Liver (tissue), 9 donors: Measurements from ENCODE around the gene ANKRD13D. TPM values are rescaled to one million over a fixed set of nuclear protein-coding genes. Genes with fewer than 3 reads are reported as not detected.

Source experiments
- DNase-seq: peaks from one replicate; pipeline ENCODE4 v3.0.0-alpha.2; 2017; ENCODE audit warnings: low spot score
- H3K27ac ChIP-seq, 2 donors: one replicate each; pipeline ENCODE4 v1.7.0; 2013; ENCODE audit warnings: inconsistent platforms in 2 of 2, low read length in 2 of 2, control low read depth in 1 of 2, low read depth in 1 of 2, mild to moderate bottlenecking in 1 of 2
- H3K27me3 ChIP-seq, 4 donors: one replicate each; pipeline versions ENCODE4 v1.6.1 to v1.7.0; 2013; ENCODE audit warnings: low read length in 3 of 4, inconsistent platforms in 1 of 4, mild to moderate bottlenecking in 1 of 4, moderate library complexity in 1 of 4; ENCODE audit not compliant: control insufficient read depth in 4 of 4, insufficient read depth in 4 of 4
- H3K36me3 ChIP-seq, 4 donors: one replicate each; pipeline versions ENCODE4 v1.6.1 to v1.7.0; 2013; ENCODE audit warnings: low read length in 3 of 4, mild to moderate bottlenecking in 3 of 4, low read depth in 1 of 4, moderate library complexity in 1 of 4; ENCODE audit not compliant: control insufficient read depth in 4 of 4, insufficient read depth in 3 of 4
- H3K4me1 ChIP-seq, 4 donors: one replicate each; pipeline versions ENCODE4 v1.6.1 to v1.7.0; 2013; ENCODE audit warnings: low read length in 3 of 4, mild to moderate bottlenecking in 3 of 4, moderate library complexity in 1 of 4; ENCODE audit not compliant: control insufficient read depth in 4 of 4, insufficient read depth in 4 of 4
- H3K4me3 ChIP-seq, 3 donors: one replicate each; pipeline versions ENCODE4 v1.6.1 to v1.7.0; 2013; ENCODE audit warnings: low read length in 3 of 3, control low read depth in 1 of 3, low read depth in 1 of 3, mild to moderate bottlenecking in 1 of 3
- H3K9ac ChIP-seq, 2 donors: one replicate each; pipeline ENCODE4 v1.7.0; 2013; ENCODE audit warnings: low read length in 2 of 2, mild to moderate bottlenecking in 2 of 2, moderate library complexity in 2 of 2, control low read depth in 1 of 2, low read depth in 1 of 2
- H3K9me3 ChIP-seq, 4 donors: one replicate each; pipeline versions ENCODE4 v1.6.1 to v1.7.0; 2013; ENCODE audit warnings: low read length in 3 of 4; ENCODE audit not compliant: control insufficient read depth in 4 of 4
- ATF3 ChIP-seq: IDR thresholded peaks from 2 replicates; pipeline ENCODE4 v1.6.1; 2016; ENCODE audit warnings: antibody characterized with exemption
- EGR1 ChIP-seq, 2 donors: IDR thresholded peaks; 2 replicates each; pipeline ENCODE4 v1.6.1; 2016 to 2018; ENCODE audit warnings: antibody characterized with exemption in 2 of 2, low read depth in 2 of 2
- FOXA1 ChIP-seq: IDR thresholded peaks from 2 replicates; pipeline ENCODE4 v1.6.1; 2016; ENCODE audit warnings: antibody characterized with exemption
- FOXA2 ChIP-seq: IDR thresholded peaks from 2 replicates; pipeline ENCODE4 v1.6.1; 2016; ENCODE audit warnings: antibody characterized with exemption
- HNF4A ChIP-seq, 2 donors: conservative IDR thresholded peaks; 2 replicates each; pipeline ENCODE4 v1.6.1; 2016; ENCODE audit warnings: antibody characterized with exemption in 2 of 2, mild to moderate bottlenecking in 2 of 2
- HNF4G ChIP-seq: IDR thresholded peaks from 2 replicates; pipeline ENCODE4 v1.6.1; 2016; ENCODE audit warnings: antibody characterized with exemption
- JUND ChIP-seq, 2 donors: IDR thresholded peaks; 2 replicates each; pipeline ENCODE4 v1.6.1; 2016; ENCODE audit warnings: antibody characterized with exemption in 2 of 2
- MAX ChIP-seq: IDR thresholded peaks from 2 replicates; pipeline ENCODE4 v1.6.1; 2016; ENCODE audit warnings: antibody characterized with exemption
- NR2F2 ChIP-seq: IDR thresholded peaks from 2 replicates; pipeline ENCODE4 v1.6.1; 2016; ENCODE audit warnings: antibody characterized with exemption
- RAD21 ChIP-seq, 2 donors: IDR thresholded peaks; 2 replicates each; pipeline ENCODE4 v1.6.1; 2016; ENCODE audit warnings: antibody characterized with exemption in 2 of 2, mild to moderate bottlenecking in 2 of 2
- RXRA ChIP-seq, 2 donors: IDR thresholded peaks; 2 replicates each; pipeline ENCODE4 v1.6.1; 2017 to 2018; ENCODE audit warnings: antibody characterized with exemption in 2 of 2, mild to moderate bottlenecking in 1 of 2
- SP1 ChIP-seq: IDR thresholded peaks from 2 replicates; pipeline ENCODE4 v1.6.1; 2018; ENCODE audit warnings: antibody characterized with exemption, mild to moderate bottlenecking
- TAF1 ChIP-seq: conservative IDR thresholded peaks from 2 replicates; pipeline ENCODE4 v1.6.1; 2016; ENCODE audit warnings: antibody characterized with exemption, mild to moderate bottlenecking
- YY1 ChIP-seq: IDR thresholded peaks from 2 replicates; pipeline ENCODE4 v1.6.1; 2016; ENCODE audit warnings: antibody characterized with exemption, mild to moderate bottlenecking
- WGBS: extraction: QIAGEN DNeasy Blood & Tissue Kit; methylation state at CpG from one replicate; pipeline ENCODE4 v1.1.7; 2013; 5-methylcytosine and 5-hydroxymethylcytosine counted together
- polyA plus RNA-seq, 2 donors: library from polyadenylated mRNA; stranded (reverse) in 1 of 2; unstranded in 1 of 2; fragments of 200-250 nt in 1 of 2; fragments of >200 nt in 1 of 2; fragmentation: Nextera tagmentation in 1 of 2; extraction: Ambion mirVana in 1 of 2; gene quantifications; one replicate each; pipeline versions ENCODE4 v1.2.1 to v1.2.3, GENCODE V29; 2013 to 2015
- total RNA-seq, 2 donors: library from RNA; depleted of rRNA; stranded (reverse); fragments of >200 nt; gene quantifications; one replicate each; pipeline ENCODE4 v1.2.3, GENCODE V29; 2014
- TF ChIP-seq, protein P1 (sequence below): IDR thresholded peaks from 2 replicates; pipeline ENCODE4 v1.6.1; 2016; ENCODE audit warnings: antibody characterized with exemption
- TF ChIP-seq, protein P2 (sequence below): IDR thresholded peaks from 2 replicates; pipeline ENCODE4 v1.6.1; 2016; ENCODE audit warnings: antibody characterized with exemption, mild to moderate bottlenecking
- TF ChIP-seq, protein P3 (sequence below): fragments of 150-350 bp; IDR thresholded peaks from 2 replicates; pipeline ENCODE4 v1.5.1; 2017; ENCODE audit warnings: improper control_type of control experiment, low read depth, low read length; ENCODE audit not compliant: missing input control
- donor health status: healthy.
- donor health status: healthy.
- donor health status: healthy.
- donor health status: healthy.
- donor health status: healthy.

Gene ANKRD13D
- total and polyA plus RNA-seq, 4 donors = 5.5 to 15.0 (median 5.9) TPM

GRCh38 chr11:67298786-67299185 lies 9.7 kb downstream of the ANKRD13D start:
- DNase-seq = no peak
- H3K4me3 ChIP-seq = no peak overlapping the region
- H3K9me3 ChIP-seq = no peaks in the 10 kb centered on the region
- peaks cover 5 to 16% (median 8%) of the 10 kb centered on the region in 4 donors for H3K36me3 ChIP-seq
- TF ChIP-seq NR2F2 = no peak
- no peak for TF ChIP-seq YY1
- no peak for TF ChIP-seq JUND (IDR thresholded peaks at IDR 0.05)
- TF ChIP-seq FOXA1 = no peak
- TF ChIP-seq, protein P1, sequence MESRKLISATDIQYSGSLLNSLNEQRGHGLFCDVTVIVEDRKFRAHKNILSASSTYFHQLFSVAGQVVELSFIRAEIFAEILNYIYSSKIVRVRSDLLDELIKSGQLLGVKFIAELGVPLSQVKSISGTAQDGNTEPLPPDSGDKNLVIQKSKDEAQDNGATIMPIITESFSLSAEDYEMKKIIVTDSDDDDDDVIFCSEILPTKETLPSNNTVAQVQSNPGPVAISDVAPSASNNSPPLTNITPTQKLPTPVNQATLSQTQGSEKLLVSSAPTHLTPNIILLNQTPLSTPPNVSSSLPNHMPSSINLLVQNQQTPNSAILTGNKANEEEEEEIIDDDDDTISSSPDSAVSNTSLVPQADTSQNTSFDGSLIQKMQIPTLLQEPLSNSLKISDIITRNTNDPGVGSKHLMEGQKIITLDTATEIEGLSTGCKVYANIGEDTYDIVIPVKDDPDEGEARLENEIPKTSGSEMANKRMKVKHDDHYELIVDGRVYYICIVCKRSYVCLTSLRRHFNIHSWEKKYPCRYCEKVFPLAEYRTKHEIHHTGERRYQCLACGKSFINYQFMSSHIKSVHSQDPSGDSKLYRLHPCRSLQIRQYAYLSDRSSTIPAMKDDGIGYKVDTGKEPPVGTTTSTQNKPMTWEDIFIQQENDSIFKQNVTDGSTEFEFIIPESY = no peak
- TF ChIP-seq MAX = no peak
- no peak for TF ChIP-seq SP1
- TF ChIP-seq, protein P2, sequence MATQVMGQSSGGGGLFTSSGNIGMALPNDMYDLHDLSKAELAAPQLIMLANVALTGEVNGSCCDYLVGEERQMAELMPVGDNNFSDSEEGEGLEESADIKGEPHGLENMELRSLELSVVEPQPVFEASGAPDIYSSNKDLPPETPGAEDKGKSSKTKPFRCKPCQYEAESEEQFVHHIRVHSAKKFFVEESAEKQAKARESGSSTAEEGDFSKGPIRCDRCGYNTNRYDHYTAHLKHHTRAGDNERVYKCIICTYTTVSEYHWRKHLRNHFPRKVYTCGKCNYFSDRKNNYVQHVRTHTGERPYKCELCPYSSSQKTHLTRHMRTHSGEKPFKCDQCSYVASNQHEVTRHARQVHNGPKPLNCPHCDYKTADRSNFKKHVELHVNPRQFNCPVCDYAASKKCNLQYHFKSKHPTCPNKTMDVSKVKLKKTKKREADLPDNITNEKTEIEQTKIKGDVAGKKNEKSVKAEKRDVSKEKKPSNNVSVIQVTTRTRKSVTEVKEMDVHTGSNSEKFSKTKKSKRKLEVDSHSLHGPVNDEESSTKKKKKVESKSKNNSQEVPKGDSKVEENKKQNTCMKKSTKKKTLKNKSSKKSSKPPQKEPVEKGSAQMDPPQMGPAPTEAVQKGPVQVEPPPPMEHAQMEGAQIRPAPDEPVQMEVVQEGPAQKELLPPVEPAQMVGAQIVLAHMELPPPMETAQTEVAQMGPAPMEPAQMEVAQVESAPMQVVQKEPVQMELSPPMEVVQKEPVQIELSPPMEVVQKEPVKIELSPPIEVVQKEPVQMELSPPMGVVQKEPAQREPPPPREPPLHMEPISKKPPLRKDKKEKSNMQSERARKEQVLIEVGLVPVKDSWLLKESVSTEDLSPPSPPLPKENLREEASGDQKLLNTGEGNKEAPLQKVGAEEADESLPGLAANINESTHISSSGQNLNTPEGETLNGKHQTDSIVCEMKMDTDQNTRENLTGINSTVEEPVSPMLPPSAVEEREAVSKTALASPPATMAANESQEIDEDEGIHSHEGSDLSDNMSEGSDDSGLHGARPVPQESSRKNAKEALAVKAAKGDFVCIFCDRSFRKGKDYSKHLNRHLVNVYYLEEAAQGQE = no peak
- TF ChIP-seq RAD21 (IDR thresholded peaks at IDR 0.05) = no peak
- no peak for TF ChIP-seq FOXA2
- no peak for TF ChIP-seq RXRA (IDR thresholded peaks at IDR 0.05)
- TF ChIP-seq, protein P3, sequence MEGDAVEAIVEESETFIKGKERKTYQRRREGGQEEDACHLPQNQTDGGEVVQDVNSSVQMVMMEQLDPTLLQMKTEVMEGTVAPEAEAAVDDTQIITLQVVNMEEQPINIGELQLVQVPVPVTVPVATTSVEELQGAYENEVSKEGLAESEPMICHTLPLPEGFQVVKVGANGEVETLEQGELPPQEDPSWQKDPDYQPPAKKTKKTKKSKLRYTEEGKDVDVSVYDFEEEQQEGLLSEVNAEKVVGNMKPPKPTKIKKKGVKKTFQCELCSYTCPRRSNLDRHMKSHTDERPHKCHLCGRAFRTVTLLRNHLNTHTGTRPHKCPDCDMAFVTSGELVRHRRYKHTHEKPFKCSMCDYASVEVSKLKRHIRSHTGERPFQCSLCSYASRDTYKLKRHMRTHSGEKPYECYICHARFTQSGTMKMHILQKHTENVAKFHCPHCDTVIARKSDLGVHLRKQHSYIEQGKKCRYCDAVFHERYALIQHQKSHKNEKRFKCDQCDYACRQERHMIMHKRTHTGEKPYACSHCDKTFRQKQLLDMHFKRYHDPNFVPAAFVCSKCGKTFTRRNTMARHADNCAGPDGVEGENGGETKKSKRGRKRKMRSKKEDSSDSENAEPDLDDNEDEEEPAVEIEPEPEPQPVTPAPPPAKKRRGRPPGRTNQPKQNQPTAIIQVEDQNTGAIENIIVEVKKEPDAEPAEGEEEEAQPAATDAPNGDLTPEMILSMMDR = no peak
- TF ChIP-seq ATF3 = no peak
- no peak overlapping the region for H3K9ac ChIP-seq
- H3K27ac ChIP-seq = no peak overlapping the region
- peaks cover 6 to 23% (median 12%) of the 10 kb centered on the region in 4 donors for H3K4me1 ChIP-seq
- WGBS = 96% methylated on average over 7 of the region's 7 CpGs
- no peaks in the 10 kb centered on the region for H3K27me3 ChIP-seq

DNA sequence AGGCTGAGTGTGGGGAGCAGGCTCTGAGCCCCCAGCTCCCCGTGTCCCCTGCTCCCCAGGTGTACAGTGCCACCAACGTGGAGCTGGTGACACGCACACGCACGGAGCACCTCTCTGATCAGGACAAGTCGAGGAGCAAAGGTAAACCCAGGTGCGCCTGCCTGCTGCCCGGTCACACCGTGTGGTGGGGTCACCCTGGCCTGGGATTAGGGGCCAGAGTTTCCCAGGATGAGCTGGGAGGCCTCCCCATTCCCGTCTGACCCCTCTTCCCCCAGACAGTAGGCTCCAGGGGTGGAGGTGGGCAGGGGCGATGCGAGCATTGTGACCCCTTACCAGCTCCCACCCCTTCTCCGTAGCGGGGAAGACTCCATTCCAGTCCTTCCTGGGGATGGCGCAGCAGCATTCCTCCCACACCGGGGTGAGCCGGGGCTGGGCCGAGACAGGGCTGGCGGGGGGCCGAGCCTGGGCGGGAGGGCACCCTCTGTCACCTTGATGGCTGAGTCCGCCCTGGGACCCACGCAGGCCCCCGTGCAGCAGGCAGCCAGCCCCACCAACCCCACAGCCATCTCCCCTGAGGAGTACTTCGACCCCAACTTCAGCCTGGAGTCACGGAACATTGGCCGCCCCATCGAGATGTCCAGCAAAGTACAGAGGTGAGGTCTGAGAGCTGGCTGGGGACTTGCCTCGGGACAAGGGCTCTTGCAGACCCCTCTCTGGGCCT lies 10.5 kb downstream of the ANKRD13D start:
- no peaks in the 10 kb centered on the region for H3K27me3 ChIP-seq
- WGBS = 96% methylated on average over 29 of the region's 29 CpGs
- H3K4me3 ChIP-seq = no peak overlapping the region
- H3K9ac ChIP-seq = no peak overlapping the region
- no peak overlapping the region for H3K27ac ChIP-seq
- H3K36me3 ChIP-seq = peaks cover 5 to 16% (median 8%) of the 10 kb centered on the region in 4 donors
- DNase-seq = no peak
- no peaks in the 10 kb centered on the region for H3K9me3 ChIP-seq
- H3K4me1 ChIP-seq = peaks cover 13 to 32% (median 19%) of the 10 kb centered on the region in 4 donors
- TF ChIP-seq, protein P1 = no peak
- TF ChIP-seq TAF1 (no peak), HNF4A (conservative IDR thresholded peaks at IDR 0.05) (no peak), ATF3 (no peak), YY1 (no peak), NR2F2 (no peak), FOXA2 (no peak), RAD21 (IDR thresholded peaks at IDR 0.05) (no peak), EGR1 (IDR thresholded peaks at IDR 0.05; ENCODE audit: low read depth in 2 of 2) (no peak), JUND (IDR thresholded peaks at IDR 0.05) (no peak), MAX (no peak), SP1 (no peak), HNF4G (no peak), RXRA (IDR thresholded peaks at IDR 0.05) (no peak), FOXA1 (no peak)
- TF ChIP-seq, protein P3 = no peak
